K562 (cell line): ENCODE data around the gene SRRT. TPM values are rescaled to one million over a fixed set of nuclear protein-coding genes. Genes with fewer than 3 reads are reported as not detected.

Source experiments
- BRF2 ChIP-seq: IDR thresholded peaks from 3 replicates; pipeline ENCODE4 v1.6.1; 2011; ENCODE audit warnings: borderline replicate concordance, mild to moderate bottlenecking; ENCODE audit not compliant: insufficient read length, insufficient read depth
- CXXC5 ChIP-seq: fragments of 250-450 bp; sonication (Bioruptor Pico); IDR thresholded peaks from 2 replicates; pipeline ENCODE4 v1.8.0; 2022; ENCODE audit warnings: inconsistent platforms, mild to moderate bottlenecking, moderate library complexity
- E2F5 ChIP-seq: sonication (generic); formaldehyde crosslinking; IDR thresholded peaks from 2 replicates; pipeline ENCODE4 v1.8.0; 2022; ENCODE audit warnings: mild to moderate bottlenecking, missing genetic modification reagents
- EGR1 ChIP-seq: fragments of 450-650 bp; conservative IDR thresholded peaks from 2 replicates; pipeline ENCODE4 v1.6.1; 2017; ENCODE audit warnings: mild to moderate bottlenecking
- HLTF ChIP-seq: fragments of 450-650 bp; IDR thresholded peaks from 2 replicates; pipeline ENCODE4 v1.6.1; 2016
- HMG20B ChIP-seq: fragments of 250-450 bp; sonication (Bioruptor Pico); IDR thresholded peaks from 2 replicates; pipeline ENCODE4 v1.5.0; 2021; ENCODE audit warnings: mild to moderate bottlenecking
- MLLT1 ChIP-seq, 2 experiments: fragments of 450-650 bp; IDR thresholded peaks; 2 replicates each; pipeline ENCODE4 v1.6.1; 2016
- RBM17 ChIP-seq: fragments of 200-400 bp; formaldehyde crosslinking; IDR thresholded peaks from 2 replicates; pipeline ENCODE4 v1.6.1; 2017; ENCODE audit warnings: low read depth, mild to moderate bottlenecking, low read length, borderline replicate concordance
- TAF1 ChIP-seq: IDR thresholded peaks from 2 replicates; pipeline ENCODE4 v1.6.1; 2011; ENCODE audit warnings: mild to moderate bottlenecking, low read length, moderate library complexity; ENCODE audit not compliant: insufficient read depth, control insufficient read depth, severe bottlenecking; ENCODE audit errors: extremely low read depth
- TBL1XR1 ChIP-seq, 2 experiments: IDR thresholded peaks; 2 replicates each; pipeline ENCODE4 v1.6.1; 2012; ENCODE audit warnings: improper control_type of control experiment in 2 of 2, low read length in 2 of 2, mild to moderate bottlenecking in 1 of 2
- TCF7L2 ChIP-seq: fragments of 150-350 bp; IDR thresholded peaks from 2 replicates; pipeline ENCODE4 v1.6.1; 2016; ENCODE audit warnings: low read depth, mild to moderate bottlenecking, low read length, moderate library complexity
- ZBTB49 ChIP-seq: sonication (generic); formaldehyde crosslinking; IDR thresholded peaks from 2 replicates; pipeline ENCODE4 v1.8.0; 2022; ENCODE audit warnings: missing genetic modification reagents, mild to moderate bottlenecking, borderline replicate concordance
- ZNF175 ChIP-seq: fragments of 200-800 bp; sonication (Bioruptor generic); IDR thresholded peaks from 2 replicates; pipeline ENCODE4 v1.6.1; 2016; ENCODE audit warnings: low read depth, mild to moderate bottlenecking, missing genetic modification characterization, missing compliant biosample characterization
- ZNF445 ChIP-seq: fragments of 250-450 bp; sonication (Bioruptor Pico); IDR thresholded peaks from 2 replicates; pipeline ENCODE4 v1.4.0; 2020; ENCODE audit warnings: low read depth, mild to moderate bottlenecking, moderate library complexity
- polyA plus RNA-seq, 8 experiments: library from polyadenylated mRNA; depleted of rRNA in 4 of 8; stranded (reverse) in 5 of 8; unstranded in 3 of 8; fragments of >200 nt; fragmentation: Nextera tagmentation in 2 of 8; fragmentation: Illumina TruSeq in 1 of 8; extraction: Ambion mirVana in 2 of 8; extraction: Trizol in 1 of 8; gene quantifications; 2 replicates each; pipeline versions ENCODE4 v1.2.1 to v1.2.3, GENCODE V29; 2011 to 2014; ENCODE audit warnings: inconsistent platforms in 1 of 8, missing spikeins in 1 of 8
- total RNA-seq, 7 experiments: library from RNA; depleted of rRNA in 6 of 7; stranded (reverse); fragments of >200 nt in 6 of 7; fragmentation: Illumina TruSeq in 2 of 7; extraction: Trizol in 2 of 7; gene quantifications; 2 replicates each; pipeline versions ENCODE4 v1.2.1 to v1.2.3, GENCODE V29; 2011 to 2021; ENCODE audit warnings: low replicate concordance in 1 of 7
- TF ChIP-seq, protein P1 (sequence below): fragments of 250-450 bp; sonication (Bioruptor Pico); IDR thresholded peaks from 2 replicates; pipeline ENCODE4 v1.4.0; 2020
- TF ChIP-seq, protein P2 (sequence below): fragments of 150-350 bp; conservative IDR thresholded peaks from 2 replicates; pipeline ENCODE4 v1.6.1; 2014; ENCODE audit warnings: low read length

SRRT gene
- total and polyA plus RNA-seq, 9 of the 15 experiments (the other 6 are each of a cell fraction or from before 2014, with no cell fraction given) = 10.3 to 263 (median 84.4) TPM

- TF ChIP-seq ZBTB49 (CRISPR knock-in tag) (no peak), BRF2 (no peak), EGR1 (peak; percentile 59), MLLT1 (IDR thresholded peaks at IDR 0.05) (peak in 1 of 2 experiments; percentile 46; a peak in 1 of 4 replicates), CXXC5 (peak; percentile 93), TAF1 (peak; percentile 53), TBL1XR1 (IDR thresholded peaks at IDR 0.05; ENCODE audit: low read length in 2 of 2) (peak; percentile 76 to 81), RBM17 (no peak), ZNF445 (CRISPR knock-in tag) (no peak), E2F5 (no peak), TCF7L2 (no peak), ZNF175 (CRISPR knock-in tag) (no peak), HLTF (no peak), HMG20B (CRISPR knock-in tag) (no peak)
- TF ChIP-seq, protein P1, sequence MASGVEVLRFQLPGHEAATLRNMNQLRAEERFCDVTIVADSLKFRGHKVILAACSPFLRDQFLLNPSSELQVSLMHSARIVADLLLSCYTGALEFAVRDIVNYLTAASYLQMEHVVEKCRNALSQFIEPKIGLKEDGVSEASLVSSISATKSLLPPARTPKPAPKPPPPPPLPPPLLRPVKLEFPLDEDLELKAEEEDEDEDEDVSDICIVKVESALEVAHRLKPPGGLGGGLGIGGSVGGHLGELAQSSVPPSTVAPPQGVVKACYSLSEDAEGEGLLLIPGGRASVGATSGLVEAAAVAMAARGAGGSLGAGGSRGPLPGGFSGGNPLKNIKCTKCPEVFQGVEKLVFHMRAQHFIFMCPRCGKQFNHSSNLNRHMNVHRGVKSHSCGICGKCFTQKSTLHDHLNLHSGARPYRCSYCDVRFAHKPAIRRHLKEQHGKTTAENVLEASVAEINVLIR (CRISPR knock-in tag) = no peak
- TF ChIP-seq, protein P2, sequence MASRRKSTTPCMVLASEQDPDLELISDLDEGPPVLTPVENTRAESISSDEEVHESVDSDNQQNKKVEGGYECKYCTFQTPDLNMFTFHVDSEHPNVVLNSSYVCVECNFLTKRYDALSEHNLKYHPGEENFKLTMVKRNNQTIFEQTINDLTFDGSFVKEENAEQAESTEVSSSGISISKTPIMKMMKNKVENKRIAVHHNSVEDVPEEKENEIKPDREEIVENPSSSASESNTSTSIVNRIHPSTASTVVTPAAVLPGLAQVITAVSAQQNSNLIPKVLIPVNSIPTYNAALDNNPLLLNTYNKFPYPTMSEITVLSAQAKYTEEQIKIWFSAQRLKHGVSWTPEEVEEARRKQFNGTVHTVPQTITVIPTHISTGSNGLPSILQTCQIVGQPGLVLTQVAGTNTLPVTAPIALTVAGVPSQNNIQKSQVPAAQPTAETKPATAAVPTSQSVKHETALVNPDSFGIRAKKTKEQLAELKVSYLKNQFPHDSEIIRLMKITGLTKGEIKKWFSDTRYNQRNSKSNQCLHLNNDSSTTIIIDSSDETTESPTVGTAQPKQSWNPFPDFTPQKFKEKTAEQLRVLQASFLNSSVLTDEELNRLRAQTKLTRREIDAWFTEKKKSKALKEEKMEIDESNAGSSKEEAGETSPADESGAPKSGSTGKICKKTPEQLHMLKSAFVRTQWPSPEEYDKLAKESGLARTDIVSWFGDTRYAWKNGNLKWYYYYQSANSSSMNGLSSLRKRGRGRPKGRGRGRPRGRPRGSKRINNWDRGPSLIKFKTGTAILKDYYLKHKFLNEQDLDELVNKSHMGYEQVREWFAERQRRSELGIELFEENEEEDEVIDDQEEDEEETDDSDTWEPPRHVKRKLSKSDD = no peak
Observed at GRCh38 chr7:100829150-100829716, 45.7 kb upstream of the SRRT start (continued).
